GM12892 (cell line): ENCODE data around the gene CXXC1.

Experiments
- POLR2A ChIP-seq: IDR thresholded peaks from 2 replicates; pipeline ENCODE4 v1.6.1; 2011; ENCODE audit warnings: low read depth, low read length, control low read depth
- TAF1 ChIP-seq: IDR thresholded peaks from 2 replicates; pipeline ENCODE4 v1.6.1; 2011; ENCODE audit warnings: low read depth, mild to moderate bottlenecking, control low read depth, low read length, borderline replicate concordance

DNA sequence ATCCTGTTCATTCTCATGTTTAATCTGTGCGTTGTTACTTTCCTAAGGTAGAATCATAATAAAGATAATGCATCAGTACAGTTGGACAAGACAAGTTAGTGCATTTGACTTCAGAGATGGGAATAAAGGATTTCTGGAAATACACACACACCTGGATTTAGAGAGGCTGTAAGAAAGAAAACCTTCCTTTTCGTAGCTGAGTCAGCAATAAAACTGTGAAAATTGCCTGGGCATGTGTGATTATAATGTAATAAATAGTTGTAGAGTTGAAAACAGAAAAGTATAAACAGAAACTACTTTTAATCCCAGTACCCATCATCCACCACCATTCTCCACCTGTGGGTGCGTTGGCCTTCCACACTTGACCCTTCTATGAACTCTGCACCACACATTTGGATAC is 36.6 kb downstream of the CXXC1 start:
- TF ChIP-seq POLR2A (no peak), TAF1 (no peak)
